HL-60/S4 treated with phorbol 12-myristate 13-acetate at 8.2 ng/mL for 4 days and 3 days (cell line): ENCODE measurements around the gene DOP1B.
"Not testable (repeated sequence)": the region's sequence is repeated elsewhere in the genome, so short reads cannot be mapped to it uniquely, and the experiment has no call there.

Source experiments
- in situ Hi-C: fragments of 300-500 bp; cut with MboI; formaldehyde crosslinking; loops from 2 replicates; pipeline ENCODE4 v1.15.0; 2022; ENCODE audit warnings: low sequenced_read_pairs

The DOP1B gene

GRCh38 chr21:36132696-36133095, 23.9 kb upstream of the DOP1B start:
- in situ Hi-C loops = no loop called here

GRCh38 chr21:36134803-36135390, 21.7 kb upstream of the DOP1B start, which contains the start of gene CBR3:
Gene CBR3 (plus strand): TSS chr21:36135079. CDS start chr21:36135193, 114 bp downstream.
- in situ Hi-C loops = no loop called here

GRCh38 chr21:36135391-36136102, 21.1 kb upstream of the DOP1B start:
- in situ Hi-C loops = no loop called here

- in situ Hi-C loops = not testable (repeated sequence)
Observed at GRCh38 chr21:36139791-36140190, 16.8 kb upstream of the DOP1B start.

- in situ Hi-C loops = no loop called here
Observed at GRCh38 chr21:36141513-36141925, 15.1 kb upstream of the DOP1B start.

GRCh38 chr21:36144233-36144632, 12.4 kb upstream of the DOP1B start:
- in situ Hi-C loops = not testable (repeated sequence)

- in situ Hi-C loops = no loop called here
Observed at GRCh38 chr21:36145259-36145658, 11.4 kb upstream of the DOP1B start.

- in situ Hi-C loops = no loop called here
Observed at GRCh38 chr21:36147911-36148310, 8.7 kb upstream of the DOP1B start.

GRCh38 chr21:36148886-36149285, 7.7 kb upstream of the DOP1B start:
- in situ Hi-C loops = no loop called here

GRCh38 chr21:36149788-36150711, 6.6 kb upstream of the DOP1B start:
- in situ Hi-C loops = loop anchor here (10.0 kb wide), 1 partner anchor 55 kb away; no protein-coding TSS in a partner anchor

- in situ Hi-C loops = loop anchor here (10.0 kb wide), 1 partner anchor 49 kb away; no protein-coding TSS in a partner anchor
Observed at GRCh38 chr21:36155603-36156338, 853 bp upstream of the DOP1B start.

- in situ Hi-C loops = loop anchor here (10.0 kb wide), 1 partner anchor 48 kb away; no protein-coding TSS in a partner anchor
Observed at GRCh38 chr21:36156339-36156814, 247 bp upstream of the DOP1B start.

GRCh38 chr21:36159356-36159921, 2.8 kb downstream of the DOP1B start:
- in situ Hi-C loops = loop anchor here (10.0 kb wide), 1 partner anchor 45 kb away; no protein-coding TSS in a partner anchor

GRCh38 chr21:36160850-36161178, 4.2 kb downstream of the DOP1B start:
- in situ Hi-C loops = no loop called here

GRCh38 chr21:36162631-36163030, 6.0 kb downstream of the DOP1B start:
- in situ Hi-C loops = no loop called here

- in situ Hi-C loops = no loop called here
Observed at GRCh38 chr21:36163750-36164741, 7.4 kb downstream of the DOP1B start.

GRCh38 chr21:36165356-36165755, 8.7 kb downstream of the DOP1B start:
- in situ Hi-C loops = no loop called here

- in situ Hi-C loops = no loop called here
Observed at GRCh38 chr21:36166705-36167104, 10.1 kb downstream of the DOP1B start.

- in situ Hi-C loops = no loop called here
Observed at GRCh38 chr21:36167541-36167940, 10.9 kb downstream of the DOP1B start.
